WTC11 (cell line): ENCODE measurements around the gene STUM. TPM values are rescaled to one million over a fixed set of nuclear protein-coding genes. Genes with fewer than 3 reads are reported as not detected.

Experiments
- ATAC-seq: fragments of 200-7000 bp; cut with Tn5 transposase; 2 replicates; pipeline ENCODE4 v1.10.0; 2021; ENCODE audit warnings: mild to moderate bottlenecking, moderate library complexity
- CTCF ChIA-PET: fragments of 300-600 bp; sonication (Branson Sonifier 250); formaldehyde crosslinking; loops from one replicate; lab custom pipeline; 2021; ENCODE audit warnings: antibody characterized with exemption; lab: Charles Lee
- POLR2A ChIA-PET: fragments of 350-600 bp; sonication (Branson Sonifier 250); formaldehyde crosslinking; loops from one replicate; lab custom pipeline; 2021; ENCODE audit warnings: antibody characterized with exemption; lab: Charles Lee
- DNase-seq: peaks from one replicate; pipeline ENCODE4 v3.0.0; 2021; ENCODE audit warnings: low spot score
- H3K27ac Mint-ChIP-seq: 2 replicates; pipeline ENCODE4 v1.8.0; 2021; ENCODE audit warnings: mixed read lengths
- H3K27me3 Mint-ChIP-seq: 2 replicates; pipeline ENCODE4 v1.8.0; 2021; ENCODE audit warnings: low read depth, mild to moderate bottlenecking, moderate library complexity, mixed read lengths
- H3K36me3 Mint-ChIP-seq: 2 replicates; pipeline ENCODE4 v1.8.0; 2021; ENCODE audit warnings: mixed read lengths
- H3K4me1 Mint-ChIP-seq: 2 replicates; pipeline ENCODE4 v1.8.0; 2022; ENCODE audit warnings: mixed read lengths
- H3K4me3 Mint-ChIP-seq: 2 replicates; pipeline ENCODE4 v1.8.0; 2021; ENCODE audit warnings: mild to moderate bottlenecking, moderate library complexity, mixed read lengths
- H3K9me3 Mint-ChIP-seq: 2 replicates; pipeline ENCODE4 v1.8.0; 2021; ENCODE audit warnings: mixed read lengths
- HMGA2 ChIP-seq: fragments of 250-450 bp; sonication (Bioruptor Pico); IDR thresholded peaks from 2 replicates; pipeline ENCODE4 v1.4.0; 2021; ENCODE audit warnings: mild to moderate bottlenecking, moderate library complexity
- SMAD4 ChIP-seq: sonication (generic); formaldehyde crosslinking; IDR thresholded peaks from 2 replicates; pipeline ENCODE4 v1.8.0; 2022; ENCODE audit warnings: mild to moderate bottlenecking, missing genetic modification reagents
- SP1 ChIP-seq: sonication (generic); formaldehyde crosslinking; conservative IDR thresholded peaks from 2 replicates; pipeline ENCODE4 v1.8.1; 2022; ENCODE audit warnings: missing genetic modification reagents
- ZNF416 ChIP-seq: fragments of 250-450 bp; sonication (Bioruptor Pico); IDR thresholded peaks from 2 replicates; pipeline ENCODE4 v1.9.0; 2021; ENCODE audit warnings: mild to moderate bottlenecking, inconsistent platforms
- ZNF423 ChIP-seq: fragments of 250-450 bp; sonication (Bioruptor Pico); IDR thresholded peaks from 2 replicates; pipeline ENCODE4 v2.1.2; 2022; ENCODE audit warnings: mild to moderate bottlenecking, moderate library complexity
- total RNA-seq: library from RNA; stranded (reverse); gene quantifications from 3 replicates; pipeline ENCODE4 v1.2.3, GENCODE V29; 2021
- TF ChIP-seq, protein P1 (sequence below): sonication (generic); formaldehyde crosslinking; IDR thresholded peaks from 2 replicates; pipeline ENCODE4 v1.8.1; 2022; ENCODE audit warnings: mild to moderate bottlenecking, missing genetic modification reagents, moderate library complexity, borderline replicate concordance
- TF ChIP-seq, protein P2 (sequence below): sonication (generic); formaldehyde crosslinking; IDR thresholded peaks from 2 replicates; pipeline ENCODE4 v1.8.1; 2022; ENCODE audit warnings: low read depth, mild to moderate bottlenecking, moderate library complexity, missing genetic modification reagents, borderline replicate concordance
- TF ChIP-seq, protein P3 (sequence below): fragments of 250-450 bp; sonication (Bioruptor Pico); IDR thresholded peaks from 2 replicates; pipeline ENCODE4 v1.9.0; 2021; ENCODE audit warnings: mild to moderate bottlenecking
- TF ChIP-seq, protein P4 (sequence below): sonication (generic); formaldehyde crosslinking; IDR thresholded peaks from 2 replicates; pipeline ENCODE4 v1.8.1; 2022; ENCODE audit warnings: missing genetic modification reagents, borderline replicate concordance
- TF ChIP-seq, protein P5 (sequence below): sonication (generic); formaldehyde crosslinking; IDR thresholded peaks from 2 replicates; pipeline ENCODE4 v1.8.0; 2022; ENCODE audit warnings: mild to moderate bottlenecking, missing genetic modification reagents
- TF ChIP-seq, protein P6 (sequence below): sonication (generic); formaldehyde crosslinking; IDR thresholded peaks from 2 replicates; pipeline ENCODE4 v1.8.0; 2022; ENCODE audit warnings: missing genetic modification reagents
- TF ChIP-seq, protein P7 (sequence below): sonication (generic); formaldehyde crosslinking; IDR thresholded peaks from 2 replicates; pipeline ENCODE4 v1.8.0; 2022; ENCODE audit warnings: mild to moderate bottlenecking, missing genetic modification reagents

The STUM gene
- total RNA-seq, 1 experiment from 2014 or later = 2.5 TPM

DNA sequence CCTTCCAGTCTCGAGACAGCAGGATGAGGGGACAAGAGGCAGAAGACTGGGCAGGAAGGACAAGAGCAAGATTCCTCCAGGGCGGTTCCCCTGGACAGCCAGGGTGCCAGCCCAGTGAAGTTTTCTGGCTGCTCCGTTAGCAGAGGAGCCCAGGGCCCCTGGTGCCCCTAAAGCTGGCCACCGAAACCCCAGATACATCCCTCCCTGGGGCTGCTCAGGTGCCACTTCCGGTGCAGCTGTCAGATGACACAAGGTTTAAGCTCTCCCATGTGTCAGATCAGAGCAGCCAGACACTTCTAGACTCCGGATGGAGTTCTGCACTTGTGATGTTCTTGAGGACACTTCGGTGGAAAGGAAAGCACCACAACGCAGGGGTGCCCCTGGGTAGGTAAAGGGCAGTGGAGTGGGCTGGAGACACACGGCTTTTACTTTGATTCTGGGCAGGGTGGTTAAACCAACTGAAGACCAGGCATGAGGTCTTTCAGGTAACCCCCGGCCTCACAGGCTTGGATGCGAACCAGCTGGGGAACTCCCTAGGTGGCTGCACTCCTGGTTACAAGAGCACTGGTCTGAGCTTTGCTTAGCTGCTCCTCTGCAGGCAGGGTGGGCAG lies 104.9 kb downstream of the STUM start:
- ATAC-seq (no peak), DNase-seq (no peak)
- CTCF ChIA-PET = interaction anchor here (0.8 to 2.0 kb wide), 17 partner anchors 9 to 175 kb away, joined by 3 to 12 read pairs (median 3); no protein-coding TSS in a partner anchor
- Mint-ChIP-seq H3K27ac (peak overlapping the region; percentile 99), H3K4me3 (no peak overlapping the region), H3K36me3 (no peaks in the 10 kb centered on the region; the same call in 1 of the 2 replicates), H3K9me3 (no peaks in the 10 kb centered on the region), H3K4me1 (peaks cover 71% of the 10 kb centered on the region), H3K27me3 (no peaks in the 10 kb centered on the region; the same call in 1 of the 2 replicates)
- POLR2A ChIA-PET = interaction anchor here (0.6 to 1.0 kb wide), 2 partner anchors 27 to 83 kb away, joined by 3 to 6 read pairs; no protein-coding TSS in a partner anchor
- TF ChIP-seq, protein P1, sequence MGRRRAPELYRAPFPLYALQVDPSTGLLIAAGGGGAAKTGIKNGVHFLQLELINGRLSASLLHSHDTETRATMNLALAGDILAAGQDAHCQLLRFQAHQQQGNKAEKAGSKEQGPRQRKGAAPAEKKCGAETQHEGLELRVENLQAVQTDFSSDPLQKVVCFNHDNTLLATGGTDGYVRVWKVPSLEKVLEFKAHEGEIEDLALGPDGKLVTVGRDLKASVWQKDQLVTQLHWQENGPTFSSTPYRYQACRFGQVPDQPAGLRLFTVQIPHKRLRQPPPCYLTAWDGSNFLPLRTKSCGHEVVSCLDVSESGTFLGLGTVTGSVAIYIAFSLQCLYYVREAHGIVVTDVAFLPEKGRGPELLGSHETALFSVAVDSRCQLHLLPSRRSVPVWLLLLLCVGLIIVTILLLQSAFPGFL (CRISPR knock-in tag) = no peak
- no peak for TF ChIP-seq ZNF423
- TF ChIP-seq HMGA2 (CRISPR knock-in tag) = no peak
- TF ChIP-seq, protein P2, sequence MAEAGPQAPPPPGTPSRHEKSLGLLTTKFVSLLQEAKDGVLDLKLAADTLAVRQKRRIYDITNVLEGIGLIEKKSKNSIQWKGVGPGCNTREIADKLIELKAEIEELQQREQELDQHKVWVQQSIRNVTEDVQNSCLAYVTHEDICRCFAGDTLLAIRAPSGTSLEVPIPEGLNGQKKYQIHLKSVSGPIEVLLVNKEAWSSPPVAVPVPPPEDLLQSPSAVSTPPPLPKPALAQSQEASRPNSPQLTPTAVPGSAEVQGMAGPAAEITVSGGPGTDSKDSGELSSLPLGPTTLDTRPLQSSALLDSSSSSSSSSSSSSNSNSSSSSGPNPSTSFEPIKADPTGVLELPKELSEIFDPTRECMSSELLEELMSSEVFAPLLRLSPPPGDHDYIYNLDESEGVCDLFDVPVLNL (CRISPR knock-in tag) = no peak
- TF ChIP-seq ZNF416 (CRISPR knock-in tag) = no peak
- TF ChIP-seq, protein P3, sequence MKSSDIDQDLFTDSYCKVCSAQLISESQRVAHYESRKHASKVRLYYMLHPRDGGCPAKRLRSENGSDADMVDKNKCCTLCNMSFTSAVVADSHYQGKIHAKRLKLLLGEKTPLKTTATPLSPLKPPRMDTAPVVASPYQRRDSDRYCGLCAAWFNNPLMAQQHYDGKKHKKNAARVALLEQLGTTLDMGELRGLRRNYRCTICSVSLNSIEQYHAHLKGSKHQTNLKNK = no peak
- TF ChIP-seq, protein P4, sequence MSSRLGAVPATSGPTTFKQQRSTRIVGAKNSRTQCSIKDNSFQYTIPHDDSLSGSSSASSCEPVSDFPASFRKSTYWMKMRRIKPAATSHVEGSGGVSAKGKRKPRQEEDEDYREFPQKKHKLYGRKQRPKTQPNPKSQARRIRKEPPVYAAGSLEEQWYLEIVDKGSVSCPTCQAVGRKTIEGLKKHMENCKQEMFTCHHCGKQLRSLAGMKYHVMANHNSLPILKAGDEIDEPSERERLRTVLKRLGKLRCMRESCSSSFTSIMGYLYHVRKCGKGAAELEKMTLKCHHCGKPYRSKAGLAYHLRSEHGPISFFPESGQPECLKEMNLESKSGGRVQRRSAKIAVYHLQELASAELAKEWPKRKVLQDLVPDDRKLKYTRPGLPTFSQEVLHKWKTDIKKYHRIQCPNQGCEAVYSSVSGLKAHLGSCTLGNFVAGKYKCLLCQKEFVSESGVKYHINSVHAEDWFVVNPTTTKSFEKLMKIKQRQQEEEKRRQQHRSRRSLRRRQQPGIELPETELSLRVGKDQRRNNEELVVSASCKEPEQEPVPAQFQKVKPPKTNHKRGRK = no peak

DNA sequence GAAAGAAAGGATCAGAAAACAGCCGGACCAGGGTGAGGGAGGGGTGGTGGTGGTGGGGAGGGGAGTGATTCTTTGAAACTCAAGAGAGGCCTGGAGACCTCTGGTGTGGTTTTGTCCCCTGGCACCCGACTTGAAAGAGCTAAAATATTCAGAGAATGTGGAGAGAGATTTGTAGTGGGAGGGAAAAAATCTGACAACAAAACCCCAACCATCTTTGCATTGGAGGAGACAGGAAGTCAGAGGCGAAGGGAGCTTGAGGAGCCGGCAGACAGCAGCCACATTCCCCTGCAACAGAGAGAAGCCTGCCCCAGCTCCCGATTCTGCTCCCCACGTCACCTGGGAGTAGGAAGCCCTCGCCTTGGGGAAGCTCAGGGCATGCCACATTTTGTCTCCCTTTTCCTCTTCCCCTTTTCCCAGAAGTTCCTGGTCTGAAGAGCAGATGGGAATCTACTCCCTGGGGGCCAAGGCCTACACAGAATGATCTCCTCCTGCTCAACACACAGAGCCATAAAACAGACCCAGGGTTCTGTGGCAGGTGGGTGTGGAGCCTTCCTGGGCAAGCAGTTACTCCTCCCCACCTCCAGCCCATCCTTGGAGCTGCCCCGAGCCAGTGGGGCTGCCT lies 105.6 kb downstream of the STUM start:
- POLR2A ChIA-PET = interaction anchor here (0.6 to 1.0 kb wide), 2 partner anchors 26 to 83 kb away, joined by 3 to 6 read pairs; no protein-coding TSS in a partner anchor
- Mint-ChIP-seq H3K36me3 (no peaks in the 10 kb centered on the region; the same call in 1 of the 2 replicates), H3K27ac (peak overlapping the region; percentile 99), H3K4me3 (peak overlapping the region; percentile 11; the same call in 1 of the 2 replicates), H3K9me3 (no peaks in the 10 kb centered on the region), H3K27me3 (no peaks in the 10 kb centered on the region; the same call in 1 of the 2 replicates)
- peak; percentile 43 for DNase-seq
- TF ChIP-seq, protein P5, sequence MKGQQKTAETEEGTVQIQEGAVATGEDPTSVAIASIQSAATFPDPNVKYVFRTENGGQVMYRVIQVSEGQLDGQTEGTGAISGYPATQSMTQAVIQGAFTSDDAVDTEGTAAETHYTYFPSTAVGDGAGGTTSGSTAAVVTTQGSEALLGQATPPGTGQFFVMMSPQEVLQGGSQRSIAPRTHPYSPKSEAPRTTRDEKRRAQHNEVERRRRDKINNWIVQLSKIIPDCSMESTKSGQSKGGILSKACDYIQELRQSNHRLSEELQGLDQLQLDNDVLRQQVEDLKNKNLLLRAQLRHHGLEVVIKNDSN (CRISPR knock-in tag) = no peak
- TF ChIP-seq, protein P6, sequence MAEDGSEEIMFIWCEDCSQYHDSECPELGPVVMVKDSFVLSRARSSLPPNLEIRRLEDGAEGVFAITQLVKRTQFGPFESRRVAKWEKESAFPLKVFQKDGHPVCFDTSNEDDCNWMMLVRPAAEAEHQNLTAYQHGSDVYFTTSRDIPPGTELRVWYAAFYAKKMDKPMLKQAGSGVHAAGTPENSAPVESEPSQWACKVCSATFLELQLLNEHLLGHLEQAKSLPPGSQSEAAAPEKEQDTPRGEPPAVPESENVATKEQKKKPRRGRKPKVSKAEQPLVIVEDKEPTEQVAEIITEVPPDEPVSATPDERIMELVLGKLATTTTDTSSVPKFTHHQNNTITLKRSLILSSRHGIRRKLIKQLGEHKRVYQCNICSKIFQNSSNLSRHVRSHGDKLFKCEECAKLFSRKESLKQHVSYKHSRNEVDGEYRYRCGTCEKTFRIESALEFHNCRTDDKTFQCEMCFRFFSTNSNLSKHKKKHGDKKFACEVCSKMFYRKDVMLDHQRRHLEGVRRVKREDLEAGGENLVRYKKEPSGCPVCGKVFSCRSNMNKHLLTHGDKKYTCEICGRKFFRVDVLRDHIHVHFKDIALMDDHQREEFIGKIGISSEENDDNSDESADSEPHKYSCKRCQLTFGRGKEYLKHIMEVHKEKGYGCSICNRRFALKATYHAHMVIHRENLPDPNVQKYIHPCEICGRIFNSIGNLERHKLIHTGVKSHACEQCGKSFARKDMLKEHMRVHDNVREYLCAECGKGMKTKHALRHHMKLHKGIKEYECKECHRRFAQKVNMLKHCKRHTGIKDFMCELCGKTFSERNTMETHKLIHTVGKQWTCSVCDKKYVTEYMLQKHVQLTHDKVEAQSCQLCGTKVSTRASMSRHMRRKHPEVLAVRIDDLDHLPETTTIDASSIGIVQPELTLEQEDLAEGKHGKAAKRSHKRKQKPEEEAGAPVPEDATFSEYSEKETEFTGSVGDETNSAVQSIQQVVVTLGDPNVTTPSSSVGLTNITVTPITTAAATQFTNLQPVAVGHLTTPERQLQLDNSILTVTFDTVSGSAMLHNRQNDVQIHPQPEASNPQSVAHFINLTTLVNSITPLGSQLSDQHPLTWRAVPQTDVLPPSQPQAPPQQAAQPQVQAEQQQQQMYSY = no peak
- TF ChIP-seq, protein P7, sequence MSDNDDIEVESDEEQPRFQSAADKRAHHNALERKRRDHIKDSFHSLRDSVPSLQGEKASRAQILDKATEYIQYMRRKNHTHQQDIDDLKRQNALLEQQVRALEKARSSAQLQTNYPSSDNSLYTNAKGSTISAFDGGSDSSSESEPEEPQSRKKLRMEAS (CRISPR knock-in tag) = peak; percentile 33; the same call in 1 of the 2 replicates
- TF ChIP-seq SP1 = 0 out of 2 replicates have a peak, but pooled peaks have one; percentile 27
- TF ChIP-seq SMAD4 (CRISPR knock-in tag) = no peak
- TF ChIP-seq, all 79 proteins: peak for 2
- CTCF ChIA-PET = interaction anchor here (0.5 to 2.0 kb wide), 20 partner anchors 8 to 321 kb away, joined by 3 to 12 read pairs (median 3); partner anchors contain the start of gene PARP1
- peak; percentile 70 for ATAC-seq
- H3K4me1 Mint-ChIP-seq = peaks cover 72% of the 10 kb centered on the region
